Common myeloid progenitor, CD34-positive (primary cell): ENCODE data around the gene C1orf210.

Source experiments
- CTCF ChIA-PET: fragments of 350-600 bp; sonication (Branson Sonifier 250); formaldehyde crosslinking; loops from one replicate; lab custom pipeline; 2021; ENCODE audit warnings: antibody characterized with exemption; lab: Charles Lee
- POLR2A ChIA-PET: fragments of 350-600 bp; sonication (Branson Sonifier 250); formaldehyde crosslinking; loops from one replicate; lab custom pipeline; 2021; ENCODE audit warnings: antibody characterized with exemption; lab: Charles Lee
- DNase-seq, 3 donors: peaks; one replicate each; pipeline versions ENCODE4 v3.0.0 to v3.0.0-alpha.2; 2013
- H3K27ac ChIP-seq, 2 experiments: 1 replicate in 1 of 2; 2 replicates in 1 of 2; pipeline ENCODE4 v1.7.0; 2013; ENCODE audit warnings: inconsistent platforms in 2 of 2, low read length in 2 of 2, mild to moderate bottlenecking in 2 of 2, low read depth in 1 of 2, moderate library complexity in 1 of 2; ENCODE audit not compliant: severe bottlenecking in 2 of 2, insufficient read depth in 1 of 2, poor library complexity in 1 of 2
- H3K27me3 ChIP-seq, 5 experiments: replicated peaks in 2 of 5; 1 replicate in 3 of 5; 2 replicates in 2 of 5; pipeline versions ENCODE4 v1.6.1 to v1.7.0; 2013; ENCODE audit warnings: low read length in 4 of 5, mild to moderate bottlenecking in 2 of 5, moderate library complexity in 2 of 5, inconsistent platforms in 1 of 5; ENCODE audit not compliant: insufficient read depth in 5 of 5, control insufficient read depth in 4 of 5
- H3K36me3 ChIP-seq, 4 experiments: 1 replicate in 2 of 4; 2 replicates in 2 of 4; pipeline versions ENCODE4 v1.6.1 to v1.7.0; 2013; ENCODE audit warnings: low read length in 3 of 4, control low read depth in 1 of 4, mild to moderate bottlenecking in 1 of 4; ENCODE audit not compliant: control insufficient read depth in 4 of 4, insufficient read depth in 4 of 4
- H3K4me1 ChIP-seq, 4 experiments: 1 replicate in 3 of 4; 2 replicates in 1 of 4; pipeline versions ENCODE4 v1.6.1 to v1.7.1; 2013; ENCODE audit warnings: low read length in 3 of 4, mild to moderate bottlenecking in 3 of 4, control low read depth in 1 of 4, inconsistent platforms in 1 of 4, moderate library complexity in 1 of 4; ENCODE audit not compliant: control insufficient read depth in 4 of 4, insufficient read depth in 4 of 4; ENCODE audit errors: control extremely low read depth in 1 of 4
- H3K4me3 ChIP-seq, 7 experiments: 1 replicate in 4 of 7; 2 replicates in 3 of 7; pipeline versions ENCODE4 v1.5.1 to v1.7.0; 2013; ENCODE audit warnings: mild to moderate bottlenecking in 7 of 7, low read length in 6 of 7, moderate library complexity in 6 of 7, inconsistent platforms in 2 of 7, low read depth in 2 of 7, control low read depth in 1 of 7; ENCODE audit not compliant: insufficient read depth in 4 of 7, control insufficient read depth in 1 of 7; ENCODE audit errors: extremely low read depth in 1 of 7
- H3K9me3 ChIP-seq, 5 experiments: 1 replicate in 4 of 5; 2 replicates in 1 of 5; pipeline versions ENCODE4 v1.6.1 to v1.7.1; 2013; ENCODE audit warnings: low read length in 4 of 5, mild to moderate bottlenecking in 2 of 5, inconsistent platforms in 1 of 5, low read depth in 1 of 5, moderate library complexity in 1 of 5; ENCODE audit not compliant: control insufficient read depth in 4 of 5, insufficient read depth in 2 of 5; ENCODE audit errors: control extremely low read depth in 1 of 5
- WGBS: methylation state at CpG from one replicate; pipeline ENCODE4 v1.1.5; 2013; ENCODE audit not compliant: insufficient coverage; 5-methylcytosine and 5-hydroxymethylcytosine counted together

The C1orf210 gene

DNA sequence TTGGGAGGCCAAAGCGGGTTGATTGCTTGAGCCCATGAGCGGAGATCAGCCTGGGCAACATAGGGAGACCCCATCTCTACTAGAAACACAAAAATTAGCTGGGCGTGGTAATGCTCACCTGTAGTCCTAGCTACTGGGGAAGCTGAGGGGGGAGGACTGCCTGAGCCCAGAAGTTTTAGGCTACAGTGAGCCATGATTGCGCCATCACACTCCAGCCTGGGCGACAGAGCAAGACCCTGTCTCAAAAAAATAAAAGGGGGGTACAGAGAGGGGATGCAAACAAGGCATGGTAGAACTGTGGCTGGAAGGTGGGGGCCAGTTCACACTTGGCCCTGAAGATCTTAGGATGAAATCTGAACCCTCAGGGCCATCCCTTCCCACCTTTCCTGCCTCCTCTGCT is 1.2 kb upstream of the C1orf210 start:
- peaks cover 0 to 6% (median 0%) of the 10 kb centered on the region in 4 experiments for H3K4me1 ChIP-seq
- WGBS = 91% methylated on average over 2 of the region's 5 CpGs
- H3K27me3 ChIP-seq = no peaks in the 10 kb centered on the region
- DNase-seq = no peak
- no peaks in the 10 kb centered on the region for H3K9me3 ChIP-seq
- H3K36me3 ChIP-seq = no peaks in the 10 kb centered on the region
- ChIA-PET CTCF (interaction anchor here (0.7 kb wide), 1 partner anchor 103 kb away, joined by 3 read pairs; the partner anchor contains the start of genes MED8 and SZT2), POLR2A (no interaction called here)
- no peak overlapping the region for H3K27ac ChIP-seq
- no peak overlapping the region for H3K4me3 ChIP-seq

GRCh38 chr1:43286115-43286514 is 734 bp upstream of the C1orf210 start:
- CTCF ChIA-PET = no interaction called here
- WGBS = 98% methylated on average over 11 of the region's 11 CpGs
- POLR2A ChIA-PET = no interaction called here
- DNase-seq = no peak
- Histone ChIP-seq H3K4me3 (no peak overlapping the region), H3K27me3 (no peaks in the 10 kb centered on the region), H3K9me3 (no peaks in the 10 kb centered on the region), H3K36me3 (no peaks in the 10 kb centered on the region), H3K4me1 (peaks cover 0 to 6% (median 0%) of the 10 kb centered on the region in 4 experiments), H3K27ac (no peak overlapping the region)

GRCh38 chr1:43284546-43285110 is 753 bp downstream of the C1orf210 start:
- ChIA-PET CTCF (interaction anchor here (1.2 to 2.0 kb wide), 2 partner anchors 9 to 10 kb away, joined by 3 to 6 read pairs; no protein-coding TSS in a partner anchor), POLR2A (interaction anchor here (0.6 kb wide), 1 partner anchor 124 kb away, joined by 3 read pairs; no protein-coding TSS in a partner anchor)
- no peaks in the 10 kb centered on the region for H3K27me3 ChIP-seq
- 91% methylated on average over 12 of the region's 12 CpGs for WGBS
- H3K27ac ChIP-seq = no peak overlapping the region
- no peaks in the 10 kb centered on the region for H3K36me3 ChIP-seq
- no peaks in the 10 kb centered on the region for H3K9me3 ChIP-seq
- peaks cover 0 to 6% (median 0%) of the 10 kb centered on the region in 4 experiments for H3K4me1 ChIP-seq
- no peak overlapping the region for H3K4me3 ChIP-seq
- DNase-seq = no peak

GRCh38 chr1:43284065-43284464 is 1.3 kb downstream of the C1orf210 start:
- ChIA-PET POLR2A (interaction anchor here (0.6 kb wide), 1 partner anchor 124 kb away, joined by 3 read pairs; no protein-coding TSS in a partner anchor), CTCF (interaction anchor here (1.2 to 2.0 kb wide), 2 partner anchors 9 to 10 kb away, joined by 3 to 6 read pairs; no protein-coding TSS in a partner anchor)
- H3K4me1 ChIP-seq = peaks cover 0 to 6% (median 0%) of the 10 kb centered on the region in 4 experiments
- H3K36me3 ChIP-seq = no peaks in the 10 kb centered on the region
- no peak for DNase-seq
- no peaks in the 10 kb centered on the region for H3K9me3 ChIP-seq
- no peak overlapping the region for H3K27ac ChIP-seq
- 100% methylated on average over 2 of the region's 3 CpGs for WGBS
- H3K27me3 ChIP-seq = no peaks in the 10 kb centered on the region
- no peak overlapping the region for H3K4me3 ChIP-seq

DNA sequence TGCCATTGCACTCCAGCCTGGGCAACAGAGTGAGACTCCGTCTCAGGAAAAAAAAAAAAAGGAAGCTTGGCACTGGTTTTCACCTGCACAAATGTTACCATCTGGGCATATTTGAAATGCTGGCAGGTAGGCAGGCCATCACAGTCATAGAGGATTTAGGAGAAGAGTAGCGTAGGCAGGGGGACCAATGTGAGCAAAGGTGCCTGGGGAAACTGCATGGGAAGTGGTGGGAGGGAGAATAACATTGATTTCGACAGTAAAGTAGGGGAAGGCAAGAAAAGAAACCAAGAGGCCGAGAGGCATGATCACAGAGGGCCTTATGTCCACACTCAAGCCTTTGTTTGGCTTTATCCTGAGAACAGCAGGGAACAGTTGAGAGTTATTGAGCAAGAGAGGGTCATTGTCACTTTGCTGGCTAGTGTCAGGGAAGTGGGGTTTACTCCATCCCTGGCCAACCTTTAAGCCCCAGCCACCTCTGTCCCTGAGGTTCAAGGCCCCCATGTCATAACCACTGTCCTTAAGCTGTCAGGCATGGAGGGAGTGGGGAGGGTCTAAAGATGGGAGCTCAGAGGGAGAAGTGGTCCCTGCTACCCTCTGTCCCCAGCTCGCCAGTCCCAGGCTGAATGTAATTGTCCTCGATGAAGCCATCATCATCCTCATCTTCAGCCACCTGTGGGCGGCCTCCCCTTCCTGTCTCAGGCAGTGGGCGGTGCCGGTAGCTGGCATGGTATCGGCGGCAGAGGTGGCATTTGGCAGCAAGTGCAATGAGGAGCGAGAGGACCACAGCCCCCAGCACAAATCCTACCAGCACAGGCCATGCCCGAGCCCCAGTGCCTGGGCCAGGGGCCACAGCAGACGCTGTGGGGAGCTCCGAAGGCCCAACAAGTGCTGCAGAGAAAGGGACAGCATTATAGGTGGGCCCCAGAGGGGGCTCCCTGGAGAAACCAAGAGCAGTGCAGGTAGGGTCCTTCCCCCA is 2.9 kb downstream of the C1orf210 start:
- H3K27ac ChIP-seq = no peak overlapping the region
- no peak overlapping the region for H3K4me3 ChIP-seq
- H3K9me3 ChIP-seq = no peaks in the 10 kb centered on the region
- H3K4me1 ChIP-seq = peaks cover 0 to 6% (median 0%) of the 10 kb centered on the region in 4 experiments
- no peak for DNase-seq
- no peaks in the 10 kb centered on the region for H3K36me3 ChIP-seq
- CTCF ChIA-PET = no interaction called here
- POLR2A ChIA-PET = no interaction called here
- no peaks in the 10 kb centered on the region for H3K27me3 ChIP-seq
- 96% methylated on average over 11 of the region's 15 CpGs for WGBS

DNA sequence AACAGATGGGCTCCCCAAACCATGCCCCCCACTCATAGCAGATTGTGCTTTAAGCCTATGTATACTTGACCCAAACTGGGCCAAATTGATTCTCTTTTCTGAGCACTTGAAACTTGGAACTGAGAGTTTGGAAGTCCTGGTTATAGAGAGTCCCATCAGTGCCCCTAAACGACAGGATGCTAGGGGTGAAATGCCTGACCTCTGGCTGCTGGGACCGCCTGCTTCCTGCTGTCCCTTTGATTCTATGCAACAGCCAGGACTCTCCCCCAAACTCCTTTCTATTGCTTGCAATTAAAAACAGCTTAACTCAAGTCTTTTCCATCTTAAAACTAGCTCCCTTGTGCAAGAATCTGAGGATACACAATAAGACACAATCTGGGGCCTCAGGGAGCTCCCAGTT is 4.7 kb downstream of the C1orf210 start:
- Histone ChIP-seq H3K4me3 (no peak overlapping the region), H3K4me1 (peaks cover 0 to 6% (median 0%) of the 10 kb centered on the region in 4 experiments), H3K27me3 (peaks cover 0 to 2% (median 0%) of the 10 kb centered on the region in 5 experiments), H3K36me3 (no peaks in the 10 kb centered on the region), H3K9me3 (no peaks in the 10 kb centered on the region), H3K27ac (no peak overlapping the region)
- WGBS = 85% methylated on average over 2 of the region's 2 CpGs
- ChIA-PET POLR2A (no interaction called here), CTCF (interaction anchor here (1.0 to 1.4 kb wide), 2 partner anchors 49 to 62 kb away, joined by 3 read pairs; no protein-coding TSS in a partner anchor)
- DNase-seq = no peak
